ENCODE measurements around the gene FBXL13. TPM values are rescaled to one million over a fixed set of nuclear protein-coding genes. Genes with fewer than 3 reads are reported as not detected.
"Not testable (repeated sequence)": the region's sequence is repeated elsewhere in the genome, so short reads cannot be mapped to it uniquely, and the experiment has no call there.

The FBXL13 gene
- polyA plus RNA-seq, 1 experiment, result 0.95 TPM

- Histone ChIP-seq H3K4me3 (ENCODE audit: low read depth, low read length) (no peak overlapping the region), H3K27me3 (ENCODE audit: control insufficient read depth, insufficient read depth, low read length) (no peaks in the 10 kb centered on the region), H3K9me3 (ENCODE audit: control insufficient read depth, insufficient read depth, low read length) (peaks cover 9% of the 10 kb centered on the region; the same call in 1 of the 2 replicates), H3K27ac (ENCODE audit: low read depth, low read length) (no peak overlapping the region)
- ChIA-PET POLR2A (no interaction called here), CTCF (interaction anchor here (1.0 to 2.8 kb wide), 2 partner anchors 11 to 293 kb away, joined by 3 to 18 read pairs; no protein-coding TSS in a partner anchor)
- TF ChIP-seq, protein P1, sequence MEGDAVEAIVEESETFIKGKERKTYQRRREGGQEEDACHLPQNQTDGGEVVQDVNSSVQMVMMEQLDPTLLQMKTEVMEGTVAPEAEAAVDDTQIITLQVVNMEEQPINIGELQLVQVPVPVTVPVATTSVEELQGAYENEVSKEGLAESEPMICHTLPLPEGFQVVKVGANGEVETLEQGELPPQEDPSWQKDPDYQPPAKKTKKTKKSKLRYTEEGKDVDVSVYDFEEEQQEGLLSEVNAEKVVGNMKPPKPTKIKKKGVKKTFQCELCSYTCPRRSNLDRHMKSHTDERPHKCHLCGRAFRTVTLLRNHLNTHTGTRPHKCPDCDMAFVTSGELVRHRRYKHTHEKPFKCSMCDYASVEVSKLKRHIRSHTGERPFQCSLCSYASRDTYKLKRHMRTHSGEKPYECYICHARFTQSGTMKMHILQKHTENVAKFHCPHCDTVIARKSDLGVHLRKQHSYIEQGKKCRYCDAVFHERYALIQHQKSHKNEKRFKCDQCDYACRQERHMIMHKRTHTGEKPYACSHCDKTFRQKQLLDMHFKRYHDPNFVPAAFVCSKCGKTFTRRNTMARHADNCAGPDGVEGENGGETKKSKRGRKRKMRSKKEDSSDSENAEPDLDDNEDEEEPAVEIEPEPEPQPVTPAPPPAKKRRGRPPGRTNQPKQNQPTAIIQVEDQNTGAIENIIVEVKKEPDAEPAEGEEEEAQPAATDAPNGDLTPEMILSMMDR (IDR thresholded peaks at IDR 0.05; ENCODE audit: low read depth, low read length), result no peak
- DNase-seq (ENCODE audit: low read depth, low spot score), result no peak
Measured at GRCh38 chr7:103051519-103051918, 23.1 kb downstream of the FBXL13 start.

- CTCF ChIA-PET, result interaction anchor here (3.0 kb wide), 1 partner anchor 13 kb away, joined by 8 read pairs; no protein-coding TSS in a partner anchor
- TF ChIP-seq, protein P1 (IDR thresholded peaks at IDR 0.05; ENCODE audit: low read depth, low read length), result no peak
- no peak for DNase-seq (ENCODE audit: low read depth, low spot score)
Measured at GRCh38 chr7:103048833-103049232, 25.8 kb downstream of the FBXL13 start.

DNA sequence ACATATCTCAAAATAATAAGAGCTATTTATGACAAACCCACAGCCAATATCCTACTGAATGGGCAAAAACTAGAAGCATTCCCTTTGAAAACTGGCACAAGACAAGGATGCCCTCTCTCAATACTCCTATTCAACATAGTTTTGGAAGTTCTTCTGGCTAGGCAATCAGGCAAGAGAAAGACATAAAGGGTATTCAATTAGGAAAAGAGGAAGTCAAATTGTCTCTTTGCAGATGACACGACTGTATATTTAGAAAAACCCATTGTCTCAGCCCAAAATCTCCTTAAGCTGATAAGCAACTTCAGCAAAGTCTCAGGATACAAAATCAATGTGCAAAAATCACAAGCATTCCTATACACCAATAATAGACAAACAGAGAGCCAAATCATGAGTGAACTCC is 32.8 kb downstream of the FBXL13 start:
- CTCF ChIA-PET, result interaction anchor here (0.6 kb wide), 1 partner anchor 25 kb away, joined by 4 read pairs; no protein-coding TSS in a partner anchor
- POLR2A ChIA-PET; H3K4me3 ChIP-seq (ENCODE audit: low read depth, low read length); H3K27ac ChIP-seq (ENCODE audit: low read depth, low read length); DNase-seq (ENCODE audit: low read depth, low spot score); H3K9me3 ChIP-seq (ENCODE audit: control insufficient read depth, insufficient read depth, low read length); H3K27me3 ChIP-seq (ENCODE audit: control insufficient read depth, insufficient read depth, low read length): not testable (repeated sequence)

More at GRCh38 chr7:103048833-103049232, 25.8 kb downstream of the FBXL13 start:
- Histone ChIP-seq H3K4me3 (ENCODE audit: low read depth, low read length) (no peak overlapping the region), H3K27me3 (ENCODE audit: control insufficient read depth, insufficient read depth, low read length) (no peaks in the 10 kb centered on the region), H3K9me3 (ENCODE audit: control insufficient read depth, insufficient read depth, low read length) (peaks cover 9% of the 10 kb centered on the region; the same call in 1 of the 2 replicates), H3K27ac (ENCODE audit: low read depth, low read length) (no peak overlapping the region)
- POLR2A ChIA-PET, result no interaction called here

DNA sequence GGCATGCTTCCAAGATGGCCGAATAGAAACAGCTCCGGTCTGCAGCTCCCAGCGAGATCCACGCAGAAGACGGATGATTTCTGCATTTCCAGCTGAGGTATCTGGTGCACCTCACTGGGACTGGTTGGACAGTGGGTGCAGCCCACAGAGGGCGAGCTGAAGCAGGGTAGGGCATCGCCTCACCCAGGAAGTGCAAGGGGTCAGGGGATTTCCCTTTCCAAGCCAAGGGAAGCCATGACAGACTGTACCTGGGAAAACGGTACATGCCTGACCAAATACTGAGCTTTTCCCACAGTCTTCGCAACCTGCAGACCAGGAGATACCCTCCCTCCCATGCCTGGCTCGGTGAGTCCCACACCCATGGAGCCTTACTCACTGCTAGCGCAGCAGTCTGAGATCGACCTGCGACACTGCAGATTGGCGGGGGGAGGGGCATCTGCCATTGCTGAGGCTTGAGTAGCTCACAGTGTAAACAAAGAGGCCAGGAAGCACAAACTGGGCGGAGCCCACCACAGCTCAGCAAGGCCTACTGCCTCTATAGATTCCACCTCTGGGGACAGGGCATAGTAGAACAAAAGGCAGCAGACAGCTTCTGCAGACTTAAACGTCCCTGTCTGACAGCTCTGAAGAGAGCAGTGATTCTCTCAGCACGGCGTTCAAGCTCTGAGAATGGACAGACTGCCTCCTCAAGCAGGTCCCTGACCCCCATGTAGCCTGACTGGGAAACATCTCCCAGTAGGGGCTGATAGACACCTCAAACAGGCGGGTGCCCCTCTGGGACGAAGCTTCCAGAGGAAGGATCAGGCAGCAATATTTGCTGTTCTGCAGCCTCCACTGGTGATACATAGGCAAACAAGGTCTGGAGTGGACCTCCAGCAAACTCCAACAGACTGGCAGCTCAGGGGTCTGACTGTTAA is 36.5 kb downstream of the FBXL13 start:
- H3K27me3 ChIP-seq (ENCODE audit: control insufficient read depth, insufficient read depth, low read length); DNase-seq (ENCODE audit: low read depth, low spot score); CTCF ChIA-PET; H3K4me3 ChIP-seq (ENCODE audit: low read depth, low read length); H3K9me3 ChIP-seq (ENCODE audit: control insufficient read depth, insufficient read depth, low read length); POLR2A ChIA-PET; H3K27ac ChIP-seq (ENCODE audit: low read depth, low read length): not testable (repeated sequence)

- no peak overlapping the region for H3K4me3 ChIP-seq (ENCODE audit: low read depth, low read length)
- no peak for DNase-seq (ENCODE audit: low read depth, low spot score)
- POLR2A ChIA-PET, result no interaction called here
- CTCF ChIA-PET, result no interaction called here
- H3K27ac ChIP-seq (ENCODE audit: low read depth, low read length), result no peak overlapping the region
- peaks cover 6% of the 10 kb centered on the region; the same call in 1 of the 2 replicates for H3K9me3 ChIP-seq (ENCODE audit: control insufficient read depth, insufficient read depth, low read length)
- no peaks in the 10 kb centered on the region for H3K27me3 ChIP-seq (ENCODE audit: control insufficient read depth, insufficient read depth, low read length)
- TF ChIP-seq, protein P1 (IDR thresholded peaks at IDR 0.05; ENCODE audit: low read depth, low read length), result no peak
Measured at GRCh38 chr7:103037476-103037822, 37.1 kb downstream of the FBXL13 start.

- H3K27ac ChIP-seq (ENCODE audit: low read depth, low read length); CTCF ChIA-PET; POLR2A ChIA-PET; H3K9me3 ChIP-seq (ENCODE audit: control insufficient read depth, insufficient read depth, low read length); DNase-seq (ENCODE audit: low read depth, low spot score); H3K4me3 ChIP-seq (ENCODE audit: low read depth, low read length); H3K27me3 ChIP-seq (ENCODE audit: control insufficient read depth, insufficient read depth, low read length): not testable (repeated sequence)
Measured at GRCh38 chr7:103034318-103034717, 40.3 kb downstream of the FBXL13 start.

All from AG04450 (cell line).